Karpas-422 (cell line): Measurements from ENCODE around the gene RPP40. TPM values are rescaled to one million over a fixed set of nuclear protein-coding genes. Genes with fewer than 3 reads are reported as not detected.

ENCODE experiments used
- DNase-seq: peaks from one replicate; pipeline ENCODE4 v3.0.0-alpha.2; 2015
- H2AFZ ChIP-seq: fragments of 200-600 bp; sonication (generic); 2 replicates; pipeline ENCODE4 v1.6.1; 2014; ENCODE audit warnings: antibody characterized with exemption, low read length, mixed read lengths
- H3K27ac ChIP-seq: fragments of 200-600 bp; sonication (generic); 2 replicates; pipeline ENCODE4 v1.5.1; 2014; ENCODE audit warnings: mild to moderate bottlenecking, low read length, moderate library complexity
- H3K27me3 ChIP-seq: fragments of 200-600 bp; sonication (generic); 2 replicates; pipeline ENCODE4 v1.6.1; 2014; ENCODE audit warnings: low read length, mixed read lengths
- H3K36me3 ChIP-seq: fragments of 200-600 bp; sonication (generic); 2 replicates; pipeline ENCODE4 v1.6.1; 2014; ENCODE audit warnings: low read length, mixed read lengths; ENCODE audit not compliant: insufficient read depth
- H3K4me1 ChIP-seq: fragments of 200-600 bp; sonication (generic); 2 replicates; pipeline ENCODE4 v1.6.1; 2014; ENCODE audit warnings: mild to moderate bottlenecking, low read length, mixed read lengths
- H3K4me2 ChIP-seq: fragments of 200-600 bp; sonication (generic); 2 replicates; pipeline ENCODE4 v1.6.1; 2014; ENCODE audit warnings: low read length, low read depth, mild to moderate bottlenecking; ENCODE audit not compliant: poor library complexity, severe bottlenecking
- H3K4me3 ChIP-seq: fragments of 200-600 bp; sonication (generic); 2 replicates; pipeline ENCODE4 v1.5.1; 2014; ENCODE audit warnings: mild to moderate bottlenecking, antibody characterized with exemption, low read length, mixed read lengths
- H3K79me2 ChIP-seq: fragments of 200-600 bp; sonication (generic); 2 replicates; pipeline ENCODE4 v1.6.1; 2014; ENCODE audit warnings: mild to moderate bottlenecking, low read length, mixed read lengths
- H3K9ac ChIP-seq: fragments of 200-600 bp; sonication (generic); 2 replicates; pipeline ENCODE4 v1.6.0; 2014; ENCODE audit warnings: low read length
- H3K9me2 ChIP-seq: fragments of 200-600 bp; sonication (generic), shearing (Covaris generic); replicated peaks from 2 replicates; pipeline ENCODE4 v1.6.0; 2014; ENCODE audit warnings: mild to moderate bottlenecking, low read length, moderate library complexity; ENCODE audit not compliant: insufficient read depth
- H3K9me3 ChIP-seq: fragments of 300-700, 200-600 bp; sonication (generic); 2 replicates; pipeline ENCODE4 v1.6.1; 2014; ENCODE audit warnings: low read length, mixed read lengths
- H4K20me1 ChIP-seq: fragments of 200-600 bp; sonication (generic); 2 replicates; pipeline ENCODE4 v1.6.1; 2014; ENCODE audit warnings: mild to moderate bottlenecking, antibody characterized with exemption, low read length, low read depth; ENCODE audit not compliant: insufficient read depth
- total RNA-seq: library from RNA; depleted of rRNA; stranded (reverse); fragments of >200 nt; shearing (Covaris generic); gene quantifications from 2 replicates; pipeline ENCODE4 v1.2.3, GENCODE V29; 2014; ENCODE audit warnings: low replicate concordance

Gene RPP40
- total RNA-seq, 1 experiment from 2014 or later: 30.3 TPM

DNA sequence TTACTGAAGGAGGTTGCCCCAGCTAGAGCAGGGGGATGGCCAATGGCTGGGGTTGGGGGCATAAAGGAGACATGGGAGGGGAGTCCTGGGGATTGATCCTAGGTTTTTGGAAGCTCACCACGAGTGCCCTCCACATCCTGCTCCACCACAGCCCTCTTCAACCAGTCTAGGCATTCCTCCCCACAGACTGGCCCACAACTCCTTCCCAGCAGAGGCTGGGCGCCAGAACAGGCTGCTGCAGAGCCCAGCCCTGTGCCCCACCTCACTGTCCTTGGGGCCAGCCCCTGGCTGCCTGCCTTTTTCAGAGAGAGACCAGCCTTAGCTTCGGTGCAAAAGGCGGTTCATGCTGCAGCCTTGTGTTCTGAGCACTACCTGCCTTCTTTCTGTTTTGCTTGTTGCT is 16.4 kb downstream of the RPP40 start:
- no peak overlapping the region for H3K27ac ChIP-seq
- H3K9ac ChIP-seq: no peak overlapping the region
- H3K9me2 ChIP-seq: no peaks in the 10 kb centered on the region
- no peaks in the 10 kb centered on the region for H3K36me3 ChIP-seq
- no peak overlapping the region for H2AFZ ChIP-seq
- no peaks in the 10 kb centered on the region for H3K9me3 ChIP-seq
- no peak for DNase-seq
- no peaks in the 10 kb centered on the region for H4K20me1 ChIP-seq
- no peak overlapping the region for H3K4me3 ChIP-seq
- H3K4me1 ChIP-seq: no peaks in the 10 kb centered on the region
- H3K79me2 ChIP-seq: no peaks in the 10 kb centered on the region
- H3K27me3 ChIP-seq: no peaks in the 10 kb centered on the region
- no peak overlapping the region for H3K4me2 ChIP-seq

GRCh38 chr6:4986999-4987398 is 16.8 kb downstream of the RPP40 start:
- Histone ChIP-seq H3K9ac (no peak overlapping the region), H4K20me1 (no peaks in the 10 kb centered on the region), H3K27me3 (no peaks in the 10 kb centered on the region), H3K79me2 (no peaks in the 10 kb centered on the region), H3K27ac (no peak overlapping the region), H3K4me3 (no peak overlapping the region), H2AFZ (no peak overlapping the region), H3K4me2 (no peak overlapping the region), H3K36me3 (no peaks in the 10 kb centered on the region), H3K9me3 (no peaks in the 10 kb centered on the region), H3K4me1 (no peaks in the 10 kb centered on the region), H3K9me2 (no peaks in the 10 kb centered on the region)
- no peak for DNase-seq

DNA sequence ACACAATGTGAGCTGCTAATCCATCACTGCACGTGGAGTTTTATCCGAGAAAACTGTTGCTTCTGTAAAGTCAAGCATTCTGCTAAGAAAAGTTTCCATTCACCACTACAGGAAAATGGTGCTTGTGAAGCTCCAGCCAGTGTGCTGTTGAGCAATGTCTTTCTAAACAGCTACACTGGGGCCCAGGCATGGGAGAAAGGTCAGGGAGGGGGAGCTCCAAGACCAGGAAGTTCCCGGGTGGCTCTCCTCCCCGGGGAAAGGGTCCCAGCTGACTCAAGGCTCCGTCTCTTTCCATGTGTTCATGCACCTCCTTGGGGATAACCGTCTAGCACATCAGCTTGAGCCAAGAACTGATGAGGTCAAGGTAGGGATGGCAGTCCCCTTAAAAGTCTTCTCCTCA is 20.5 kb downstream of the RPP40 start:
- no peak overlapping the region for H3K4me2 ChIP-seq
- no peaks in the 10 kb centered on the region for H3K27me3 ChIP-seq

DNA sequence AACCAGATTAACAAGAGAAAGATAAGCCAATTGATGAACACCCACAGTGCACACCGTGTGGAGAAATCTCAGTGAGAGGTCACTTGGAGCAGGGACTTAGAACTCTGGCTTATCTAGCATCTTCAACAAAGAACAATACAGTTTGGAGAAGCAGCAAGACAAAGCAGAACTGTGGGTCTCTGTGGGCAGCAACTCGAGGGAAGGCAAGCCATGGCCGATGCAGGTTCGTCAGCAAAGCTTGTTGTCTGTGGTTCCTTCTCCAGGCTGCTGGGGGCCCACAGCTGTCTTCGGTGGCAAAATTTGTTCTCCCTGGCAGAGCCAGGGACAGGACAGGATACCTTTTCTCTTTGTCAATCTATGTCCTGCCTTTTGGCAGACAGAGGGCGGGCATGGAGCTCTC is 22.1 kb downstream of the RPP40 start:
- Histone ChIP-seq H2AFZ (no peak overlapping the region), H3K9ac (no peak overlapping the region), H3K9me3 (no peaks in the 10 kb centered on the region), H4K20me1 (no peaks in the 10 kb centered on the region), H3K79me2 (no peaks in the 10 kb centered on the region), H3K27me3 (no peaks in the 10 kb centered on the region), H3K36me3 (no peaks in the 10 kb centered on the region), H3K4me2 (no peak overlapping the region), H3K27ac (no peak overlapping the region), H3K4me1 (no peaks in the 10 kb centered on the region), H3K4me3 (no peak overlapping the region), H3K9me2 (no peaks in the 10 kb centered on the region)
- DNase-seq: no peak

More for the DNA sequence above, 20.5 kb downstream of the RPP40 start:
- Histone ChIP-seq H3K9me3 (no peaks in the 10 kb centered on the region), H3K4me3 (no peak overlapping the region), H3K27ac (no peak overlapping the region), H3K79me2 (no peaks in the 10 kb centered on the region), H3K4me1 (no peaks in the 10 kb centered on the region), H3K9me2 (no peaks in the 10 kb centered on the region), H4K20me1 (no peaks in the 10 kb centered on the region), H3K36me3 (no peaks in the 10 kb centered on the region), H3K9ac (no peak overlapping the region), H2AFZ (no peak overlapping the region)
- DNase-seq: no peak

DNA sequence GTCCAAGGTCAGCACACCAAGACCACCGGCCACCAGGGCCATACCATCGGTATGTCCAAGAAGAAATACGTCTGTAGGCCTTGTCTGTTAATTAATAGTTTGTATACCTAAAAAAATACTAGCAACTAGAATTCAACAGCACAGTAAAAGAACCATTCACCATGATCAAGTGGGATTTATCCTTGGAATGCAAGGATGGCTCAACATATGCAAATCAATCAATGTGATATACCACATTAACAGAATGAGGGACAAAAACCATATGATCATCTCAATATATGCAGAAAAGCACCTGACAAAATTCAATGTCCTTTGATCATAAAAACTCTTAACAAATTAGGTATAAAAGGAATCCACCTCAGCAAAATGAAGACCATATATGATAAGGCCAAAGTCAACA is 24.4 kb downstream of the RPP40 start:
- no peaks in the 10 kb centered on the region for H4K20me1 ChIP-seq
- H3K27ac ChIP-seq: no peak overlapping the region
- no peaks in the 10 kb centered on the region for H3K9me2 ChIP-seq
- no peaks in the 10 kb centered on the region for H3K4me1 ChIP-seq
- H3K9me3 ChIP-seq: no peaks in the 10 kb centered on the region
- H2AFZ ChIP-seq: no peak overlapping the region
- no peaks in the 10 kb centered on the region for H3K27me3 ChIP-seq
- DNase-seq: no peak
- no peaks in the 10 kb centered on the region for H3K79me2 ChIP-seq
- no peak overlapping the region for H3K4me3 ChIP-seq
- no peaks in the 10 kb centered on the region for H3K36me3 ChIP-seq
- H3K9ac ChIP-seq: no peak overlapping the region
- no peak overlapping the region for H3K4me2 ChIP-seq

GRCh38 chr6:4977468-4977867 is 26.4 kb downstream of the RPP40 start:
- DNase-seq: no peak
- no peaks in the 10 kb centered on the region for H3K9me3 ChIP-seq
- H3K4me3 ChIP-seq: no peak overlapping the region
- H3K4me1 ChIP-seq: no peaks in the 10 kb centered on the region
- no peak overlapping the region for H3K4me2 ChIP-seq
- H3K9ac ChIP-seq: no peak overlapping the region
- no peaks in the 10 kb centered on the region for H4K20me1 ChIP-seq
- H2AFZ ChIP-seq: no peak overlapping the region
- H3K79me2 ChIP-seq: no peaks in the 10 kb centered on the region
- H3K9me2 ChIP-seq: no peaks in the 10 kb centered on the region
- no peak overlapping the region for H3K27ac ChIP-seq
- no peaks in the 10 kb centered on the region for H3K36me3 ChIP-seq
- no peaks in the 10 kb centered on the region for H3K27me3 ChIP-seq

GRCh38 chr6:4975506-4975905 is 28.3 kb downstream of the RPP40 start:
- no peak for DNase-seq
- Histone ChIP-seq H3K79me2 (no peaks in the 10 kb centered on the region), H3K9ac (no peak overlapping the region), H3K4me3 (no peak overlapping the region), H3K36me3 (no peaks in the 10 kb centered on the region), H3K27me3 (no peaks in the 10 kb centered on the region), H3K4me1 (no peaks in the 10 kb centered on the region), H3K4me2 (no peak overlapping the region), H3K27ac (no peak overlapping the region), H3K9me2 (no peaks in the 10 kb centered on the region), H3K9me3 (no peaks in the 10 kb centered on the region), H4K20me1 (no peaks in the 10 kb centered on the region), H2AFZ (no peak overlapping the region)

GRCh38 chr6:4974962-4975361 is 28.9 kb downstream of the RPP40 start:
- Histone ChIP-seq H3K79me2 (no peaks in the 10 kb centered on the region), H4K20me1 (no peaks in the 10 kb centered on the region), H3K27me3 (no peaks in the 10 kb centered on the region), H2AFZ (no peak overlapping the region), H3K4me2 (no peak overlapping the region), H3K9me3 (no peaks in the 10 kb centered on the region), H3K27ac (no peak overlapping the region), H3K4me3 (no peak overlapping the region), H3K4me1 (no peaks in the 10 kb centered on the region), H3K9me2 (no peaks in the 10 kb centered on the region), H3K36me3 (no peaks in the 10 kb centered on the region), H3K9ac (no peak overlapping the region)
- DNase-seq: no peak
